Stimulated activated CD4-positive, alpha-beta T cell treated with anti-CD3 and anti-CD28 coated beads, Interleukin-4, amount 100 ng/mL, for 24 hours (primary cell): ENCODE measurements around the gene MAST3.

Source experiments
- DNase-seq: peaks from one replicate; pipeline ENCODE4 v3.0.0-alpha.2; 2020

MAST3 gene

DNA sequence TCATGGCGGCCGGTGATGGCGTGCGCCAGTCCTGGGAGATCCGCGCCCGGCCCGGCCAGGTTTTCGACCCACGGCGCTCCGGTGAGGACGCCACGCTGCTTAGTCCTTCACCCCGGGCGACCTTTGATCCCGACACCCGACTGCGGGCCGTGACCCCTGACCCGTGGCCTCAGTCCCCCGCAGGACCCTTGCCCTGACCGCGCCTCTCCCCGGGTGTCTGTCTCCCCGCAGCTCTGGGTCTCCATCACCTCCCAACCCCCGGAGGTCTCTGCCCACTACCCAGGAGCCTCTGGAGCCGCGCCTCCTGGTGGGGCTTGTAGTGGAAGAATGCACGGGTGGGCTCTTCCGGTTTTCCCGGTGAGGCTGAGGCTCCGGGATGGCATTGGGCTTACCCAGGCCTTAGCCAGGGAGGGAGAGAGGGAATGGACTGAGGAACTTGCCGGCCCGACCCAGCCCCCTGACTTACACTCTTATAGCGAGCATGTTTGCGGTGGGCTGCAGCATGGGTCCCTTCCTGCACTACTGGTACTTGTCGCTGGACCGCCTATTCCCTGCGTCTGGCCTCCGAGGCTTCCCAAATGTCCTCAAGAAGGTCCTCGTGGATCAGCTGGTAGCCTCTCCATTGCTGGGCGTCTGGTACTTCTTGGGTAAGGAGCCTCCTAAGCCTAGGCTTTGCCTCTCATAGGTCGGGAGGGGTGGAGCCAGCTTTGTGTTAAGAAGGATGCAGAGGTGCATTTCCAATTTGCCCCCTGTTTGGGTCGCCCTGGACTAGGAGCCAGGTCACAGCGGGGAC is 96.0 kb downstream of the MAST3 start:
- DNase-seq = peak; percentile 26

GRCh38 chr19:18194181-18194530 is 96.6 kb downstream of the MAST3 start:
- DNase-seq = no peak

- peak; percentile 22 for DNase-seq
These were observed 97.1 kb downstream of the MAST3 start for GRCh38 chr19:18194554-18195238.

DNA sequence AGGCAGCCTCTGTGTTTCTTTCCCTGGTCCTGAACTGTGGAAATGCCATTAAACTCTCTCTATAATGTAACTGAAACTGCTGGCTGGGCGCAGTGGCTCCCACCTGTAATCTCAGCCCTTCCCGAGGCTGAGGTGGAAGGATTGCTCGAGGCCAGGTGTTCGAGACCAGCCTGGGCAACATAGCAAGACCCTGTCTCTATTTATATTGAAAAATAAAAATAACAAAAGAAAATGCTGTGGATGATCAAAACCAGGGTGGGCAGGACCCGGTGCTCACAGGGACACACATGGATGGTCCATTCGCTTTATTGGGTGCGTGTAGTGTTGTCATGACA is 98.9 kb downstream of the MAST3 start:
- DNase-seq = no peak

DNA sequence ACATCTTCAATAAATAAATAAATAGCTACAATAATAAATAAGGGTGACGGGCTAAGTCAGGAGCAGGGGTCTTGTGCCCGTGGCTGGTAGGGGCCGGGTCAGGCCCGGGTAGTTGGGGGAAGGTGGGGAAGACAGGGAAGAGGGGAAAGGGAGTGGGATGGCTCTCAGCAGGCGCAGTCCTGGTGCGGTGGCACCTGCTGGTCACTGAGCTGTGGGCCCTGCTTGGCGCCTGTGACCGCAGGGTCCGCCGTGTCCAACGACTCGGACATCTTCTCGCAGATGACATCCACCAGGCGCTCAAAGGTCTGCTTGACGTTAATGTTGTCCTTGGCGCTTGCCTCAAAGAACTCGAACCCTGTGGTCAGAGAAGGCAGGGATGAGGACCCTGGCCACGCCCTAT is 99.7 kb downstream of the MAST3 start:
- no peak for DNase-seq

GRCh38 chr19:18197941-18198340 is 100.4 kb downstream of the MAST3 start:
- no peak for DNase-seq

DNA sequence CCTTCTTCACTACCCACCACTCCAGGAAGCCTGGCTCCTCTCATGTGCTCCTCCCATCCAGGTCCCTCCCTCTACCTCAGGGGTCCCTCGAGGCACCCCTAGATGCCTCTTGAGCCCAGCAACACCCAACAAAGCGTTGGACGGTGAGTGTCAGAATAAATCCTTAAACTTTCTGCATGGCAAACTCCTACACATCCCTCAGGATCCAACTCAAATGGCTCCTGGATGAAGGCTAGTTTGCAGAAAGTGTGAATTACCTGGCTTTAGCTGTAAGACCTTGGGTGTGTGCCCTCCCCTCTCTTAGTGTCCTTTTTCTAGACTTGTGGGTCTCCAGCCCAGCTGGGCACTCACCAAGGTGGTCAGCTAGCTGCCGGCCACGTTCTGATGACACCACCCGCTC is 100.8 kb downstream of the MAST3 start:
- no peak for DNase-seq
